GM20431 (cell line): Measurements from ENCODE around the gene PDE7B.
"Not testable (repeated sequence)": the region's sequence is repeated elsewhere in the genome, so short reads cannot be mapped to it uniquely, and the experiment has no call there.

Experiments
- in situ Hi-C: fragments of 300-500 bp; cut with MseI, MboI; formaldehyde crosslinking; loops from one replicate; pipeline ENCODE4 v1.15.0; 2020; ENCODE audit warnings: low sequenced_read_pairs; ENCODE audit not compliant: unreplicated experiment

PDE7B gene

GRCh38 chr6:135842618-135843392 is 8.7 kb upstream of the PDE7B start:
- in situ Hi-C loops = no loop called here

- in situ Hi-C loops = no loop called here
Measured at GRCh38 chr6:135850882-135851281, 619 bp upstream of the PDE7B start.

GRCh38 chr6:135852746-135853145 is 1.2 kb downstream of the PDE7B start:
- in situ Hi-C loops = no loop called here

GRCh38 chr6:135853227-135853626 is 1.7 kb downstream of the PDE7B start:
- in situ Hi-C loops = no loop called here

- in situ Hi-C loops = no loop called here
Measured at GRCh38 chr6:135853986-135854385, 2.5 kb downstream of the PDE7B start.

- in situ Hi-C loops = no loop called here
Measured at GRCh38 chr6:135854799-135855198, 3.3 kb downstream of the PDE7B start.

- in situ Hi-C loops = no loop called here
Measured at GRCh38 chr6:135858931-135859330, 7.4 kb downstream of the PDE7B start.

GRCh38 chr6:135860361-135860760 is 8.9 kb downstream of the PDE7B start:
- in situ Hi-C loops = no loop called here

GRCh38 chr6:135861189-135861588 is 9.7 kb downstream of the PDE7B start:
- in situ Hi-C loops = no loop called here

GRCh38 chr6:135864929-135865328 is 13.4 kb downstream of the PDE7B start:
- in situ Hi-C loops = not testable (repeated sequence)

GRCh38 chr6:135866445-135867123 is 15.1 kb downstream of the PDE7B start:
- in situ Hi-C loops = no loop called here

GRCh38 chr6:135867332-135867731 is 15.8 kb downstream of the PDE7B start:
- in situ Hi-C loops = no loop called here

- in situ Hi-C loops = no loop called here
Measured at GRCh38 chr6:135869857-135870256, 18.4 kb downstream of the PDE7B start.

- in situ Hi-C loops = no loop called here
Measured at GRCh38 chr6:135870722-135871121, 19.2 kb downstream of the PDE7B start.

GRCh38 chr6:135871296-135871695 is 19.8 kb downstream of the PDE7B start:
- in situ Hi-C loops = no loop called here

- in situ Hi-C loops = no loop called here
Measured at GRCh38 chr6:135871878-135872277, 20.4 kb downstream of the PDE7B start.

- in situ Hi-C loops = no loop called here
Measured at GRCh38 chr6:135875446-135875845, 23.9 kb downstream of the PDE7B start.

- in situ Hi-C loops = no loop called here
Measured at GRCh38 chr6:135876058-135876457, 24.6 kb downstream of the PDE7B start.

- in situ Hi-C loops = no loop called here
Measured at GRCh38 chr6:135877666-135878065, 26.2 kb downstream of the PDE7B start.

- in situ Hi-C loops = no loop called here
Measured at GRCh38 chr6:135880066-135880972, 28.8 kb downstream of the PDE7B start.

GRCh38 chr6:135883045-135883444 is 31.5 kb downstream of the PDE7B start:
- in situ Hi-C loops = no loop called here
